Stimulated activated CD8-positive, alpha-beta memory T cell treated with anti-CD3 and anti-CD28 coated beads, Interleukin-2, amount 100 ng/mL, for 48 hours (primary cell): ENCODE measurements around the gene DCHS1.

Source experiments
- DNase-seq, 2 donors: peaks; one replicate each; pipeline ENCODE4 v3.0.0-alpha.2; 2020; ENCODE audit warnings: low read depth in 2 of 2

Gene DCHS1

DNA sequence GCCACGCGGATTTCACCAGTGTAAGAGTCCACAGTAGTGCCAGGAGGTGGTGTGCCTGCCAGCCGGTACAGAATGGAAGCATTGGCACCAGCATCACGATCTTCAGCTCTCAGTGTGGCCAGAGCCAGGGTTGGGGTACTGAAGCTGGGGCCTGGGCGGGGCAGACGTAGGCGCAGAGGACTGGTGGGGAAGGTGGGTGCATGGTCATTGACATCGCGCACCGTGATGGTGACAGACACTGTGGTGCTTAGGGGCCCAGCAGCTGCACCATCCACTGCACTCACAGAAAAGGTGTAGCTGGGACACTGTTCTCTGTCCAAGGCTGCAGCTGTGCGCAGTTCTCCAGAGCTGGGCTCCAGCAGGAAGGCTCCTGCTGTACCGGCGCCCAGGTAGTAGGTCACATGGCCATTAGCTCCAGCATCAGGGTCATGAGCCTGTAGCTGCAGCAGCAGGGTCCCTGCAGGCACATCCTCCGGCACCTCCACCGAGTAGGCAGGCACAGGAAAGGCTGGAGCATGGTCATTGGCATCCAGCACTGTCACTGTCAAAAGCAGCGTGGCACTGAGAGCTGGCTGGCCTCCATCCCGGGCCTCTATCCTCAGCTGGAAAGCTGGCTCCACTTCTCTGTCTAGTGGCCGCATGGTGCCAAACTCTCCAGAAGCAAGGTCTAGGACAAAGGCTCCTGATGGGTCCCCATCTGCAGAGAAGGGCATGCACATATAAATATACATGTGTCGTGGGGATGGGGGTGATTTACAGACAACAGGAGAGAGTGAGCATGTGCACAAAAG, 28.4 kb downstream of the DCHS1 start:
- no peak for DNase-seq

DNA sequence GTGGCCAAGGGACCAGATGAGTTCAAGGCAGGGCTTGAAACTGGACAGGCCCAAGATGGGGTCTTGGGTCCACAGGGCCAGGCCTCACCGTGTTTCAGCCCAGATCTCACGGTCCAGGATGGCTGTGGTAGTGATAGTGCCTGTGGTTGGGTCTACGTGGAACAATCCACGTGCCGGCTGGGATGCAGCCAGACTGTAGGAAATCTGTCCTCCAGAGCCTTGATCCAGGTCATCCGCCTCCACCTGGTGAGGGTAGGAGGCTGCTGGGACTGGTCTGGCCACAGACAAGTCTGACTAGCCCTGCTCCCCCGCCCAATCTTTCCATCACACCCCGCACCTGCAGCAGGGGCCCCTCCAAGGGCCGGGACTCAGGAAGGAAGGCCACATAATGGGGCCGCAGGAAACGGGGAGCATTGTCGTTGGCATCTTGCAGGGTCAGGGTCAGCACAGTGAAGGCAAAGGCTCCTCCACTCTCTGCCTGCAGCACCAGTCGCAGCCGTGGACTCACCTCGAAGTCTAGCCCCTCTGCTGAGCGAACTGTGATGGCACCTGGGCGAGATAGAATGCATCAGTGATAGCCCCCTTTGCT, 29.7 kb downstream of the DCHS1 start:
- DNase-seq, result no peak

DNA sequence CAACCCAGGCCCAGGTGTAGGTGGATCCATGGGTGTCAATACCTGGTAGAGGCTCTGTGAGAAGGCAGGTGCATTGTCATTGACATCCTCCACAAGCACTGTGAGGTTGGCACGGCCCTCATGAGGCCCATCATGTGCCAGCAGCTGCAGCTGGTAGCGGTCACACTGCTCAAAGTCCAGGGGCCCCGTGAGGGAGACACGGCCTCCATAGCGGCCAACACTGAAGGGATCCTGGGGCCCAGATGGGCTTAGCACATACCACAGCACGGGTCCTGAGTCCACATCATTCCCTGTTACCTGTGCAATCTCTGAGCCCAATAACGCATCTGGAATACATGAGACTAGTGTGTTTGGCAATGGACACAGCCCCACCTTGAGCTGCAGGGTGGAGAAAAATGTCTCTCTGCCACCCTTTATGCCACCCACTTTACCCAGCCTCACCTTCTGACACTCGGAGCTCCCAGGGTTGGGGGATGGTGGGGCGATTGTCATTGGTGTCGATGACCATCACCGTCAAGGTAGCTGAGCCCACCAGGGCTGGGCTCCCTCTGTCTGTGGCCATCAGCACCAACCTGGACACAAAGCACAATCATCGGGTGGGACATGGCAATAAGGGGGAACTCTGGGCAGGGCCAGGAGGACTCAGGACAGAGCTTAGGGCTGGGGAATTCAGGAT, 30.3 kb downstream of the DCHS1 start:
- no peak for DNase-seq

DNA sequence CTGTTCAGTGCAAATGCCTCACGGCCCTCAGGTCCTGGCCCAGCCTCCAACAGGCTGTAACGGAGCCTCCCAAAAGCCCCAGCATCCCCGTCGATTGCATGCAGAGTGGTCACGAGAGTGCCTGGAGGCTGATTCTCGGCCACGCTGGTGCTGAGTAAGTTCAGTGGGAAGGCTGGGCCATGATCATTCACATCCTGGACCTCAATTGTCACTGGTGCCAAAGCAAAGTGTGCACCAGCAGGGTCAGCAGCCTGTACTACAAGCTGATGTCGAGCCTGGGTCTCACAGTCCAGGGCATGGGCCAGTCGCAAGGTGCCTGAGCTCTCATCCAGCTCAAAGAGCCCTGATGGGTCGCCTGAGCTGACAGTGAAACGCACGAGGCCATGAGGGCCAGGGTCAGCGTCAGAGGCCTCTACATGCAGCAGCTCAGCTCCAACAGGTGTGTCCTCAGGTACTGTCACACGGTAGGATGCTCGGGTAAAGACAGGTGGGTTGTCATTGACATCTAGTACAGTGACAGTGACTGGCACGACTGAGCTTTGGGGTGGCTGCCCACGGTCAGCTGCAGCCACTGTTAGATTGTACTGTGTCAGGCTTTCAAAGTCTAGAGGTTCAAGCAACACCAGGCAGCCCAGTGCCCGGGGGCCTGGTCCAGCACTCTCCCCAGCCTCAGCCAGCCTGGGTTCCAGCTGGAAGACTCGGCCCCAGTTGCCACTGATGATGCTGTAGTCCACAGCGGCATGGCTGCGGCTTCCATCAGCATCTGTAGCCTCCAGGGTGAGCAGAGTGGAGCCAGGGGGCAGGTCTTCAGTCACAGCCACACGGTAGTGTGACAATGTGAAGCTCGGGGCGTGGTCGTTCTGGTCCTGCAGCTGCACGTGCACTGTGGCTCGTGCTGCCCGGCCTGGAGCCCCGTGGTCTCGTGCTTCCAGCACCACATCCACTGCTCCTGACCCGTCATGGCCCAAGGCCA, 31.9 kb downstream of the DCHS1 start:
- DNase-seq, result no peak

DNA sequence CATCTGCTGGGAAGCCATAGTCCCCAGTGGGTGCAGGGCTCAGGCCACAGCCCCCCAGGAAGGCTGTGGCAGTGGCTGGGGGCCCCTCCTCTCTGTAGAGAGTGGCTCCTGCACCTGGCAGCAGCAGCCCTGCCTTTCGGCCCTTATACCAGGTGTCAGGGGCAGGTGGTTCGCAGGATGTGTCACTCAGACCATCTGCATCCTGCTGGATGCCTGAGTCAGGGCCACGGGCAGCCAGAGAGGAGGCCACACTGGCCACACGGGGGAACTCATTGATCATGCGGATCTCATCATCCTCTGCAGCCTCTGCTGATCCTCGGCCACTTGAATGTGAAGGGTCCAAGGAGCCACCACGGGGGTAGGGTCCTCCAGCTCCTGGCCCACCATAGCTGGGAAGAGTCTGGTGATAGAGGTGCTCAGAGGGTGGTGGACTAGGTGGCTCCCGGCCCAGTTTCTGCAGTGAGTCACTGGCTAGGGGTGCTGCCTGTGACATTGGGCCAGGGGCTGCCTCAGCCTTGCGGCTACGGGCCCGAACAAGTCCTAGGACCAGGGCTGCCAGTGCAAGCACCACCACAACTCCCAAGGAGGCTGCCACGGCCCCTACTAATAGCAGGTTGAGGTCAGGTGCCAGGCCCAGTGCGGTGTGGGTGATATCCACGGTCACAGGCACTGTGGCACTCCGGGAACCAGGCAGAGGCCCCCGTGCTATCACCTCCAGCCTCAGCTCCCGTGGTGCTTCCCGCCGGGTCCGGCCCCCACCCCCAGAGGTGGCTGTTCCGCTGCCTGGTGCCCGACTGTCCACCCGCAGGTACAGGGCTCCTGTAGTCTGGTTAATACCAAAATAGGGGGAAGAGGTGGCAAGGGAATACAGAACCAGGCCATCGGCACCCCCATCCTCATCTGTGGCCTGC, 33.1 kb downstream of the DCHS1 start:
- no peak for DNase-seq

DNA sequence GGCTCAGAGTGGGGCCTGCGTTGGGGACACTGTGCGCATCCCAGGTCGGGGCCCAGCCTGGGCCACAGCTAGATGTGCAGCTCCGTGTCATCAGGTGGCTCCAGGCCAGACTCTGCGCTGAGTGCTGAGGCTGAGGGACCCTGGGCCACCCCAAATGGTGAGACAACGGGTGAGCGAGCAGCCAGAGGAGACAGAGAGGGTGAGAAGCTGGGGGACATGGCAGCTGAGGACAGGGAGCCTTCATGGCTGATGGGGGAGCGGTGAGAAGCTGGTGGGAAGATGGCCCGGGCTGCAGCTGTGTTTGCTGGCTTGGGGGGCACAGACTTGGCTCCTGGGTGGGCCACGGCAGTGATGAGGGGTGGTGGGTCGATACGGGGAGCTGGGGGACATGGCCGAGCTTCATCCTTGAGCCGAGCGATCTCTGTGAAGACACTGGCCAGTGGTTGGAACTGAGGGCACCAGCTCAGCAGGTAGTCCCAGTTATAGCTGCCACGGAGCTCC, 33.8 kb downstream of the DCHS1 start:
- DNase-seq, result no peak

DNA sequence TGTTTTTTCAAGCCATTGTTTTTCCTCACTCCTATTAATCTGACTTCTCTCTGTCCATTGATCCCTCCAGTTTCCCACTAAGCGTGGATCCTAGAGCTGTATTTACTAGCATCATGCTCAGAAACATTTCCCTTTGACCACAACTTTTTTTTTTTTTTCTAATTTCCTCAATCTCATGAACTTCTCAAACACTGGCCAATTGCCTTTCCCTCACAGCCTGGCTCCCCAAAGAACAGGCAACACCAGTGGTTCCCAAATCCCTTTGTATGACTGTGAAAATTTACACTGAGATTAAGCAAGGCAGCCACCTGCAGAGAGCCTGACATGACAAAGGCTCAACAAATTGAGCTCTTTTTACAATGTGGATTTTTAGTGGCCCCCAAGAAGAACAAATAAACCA, 35.0 kb downstream of the DCHS1 start:
- no peak for DNase-seq

DNA sequence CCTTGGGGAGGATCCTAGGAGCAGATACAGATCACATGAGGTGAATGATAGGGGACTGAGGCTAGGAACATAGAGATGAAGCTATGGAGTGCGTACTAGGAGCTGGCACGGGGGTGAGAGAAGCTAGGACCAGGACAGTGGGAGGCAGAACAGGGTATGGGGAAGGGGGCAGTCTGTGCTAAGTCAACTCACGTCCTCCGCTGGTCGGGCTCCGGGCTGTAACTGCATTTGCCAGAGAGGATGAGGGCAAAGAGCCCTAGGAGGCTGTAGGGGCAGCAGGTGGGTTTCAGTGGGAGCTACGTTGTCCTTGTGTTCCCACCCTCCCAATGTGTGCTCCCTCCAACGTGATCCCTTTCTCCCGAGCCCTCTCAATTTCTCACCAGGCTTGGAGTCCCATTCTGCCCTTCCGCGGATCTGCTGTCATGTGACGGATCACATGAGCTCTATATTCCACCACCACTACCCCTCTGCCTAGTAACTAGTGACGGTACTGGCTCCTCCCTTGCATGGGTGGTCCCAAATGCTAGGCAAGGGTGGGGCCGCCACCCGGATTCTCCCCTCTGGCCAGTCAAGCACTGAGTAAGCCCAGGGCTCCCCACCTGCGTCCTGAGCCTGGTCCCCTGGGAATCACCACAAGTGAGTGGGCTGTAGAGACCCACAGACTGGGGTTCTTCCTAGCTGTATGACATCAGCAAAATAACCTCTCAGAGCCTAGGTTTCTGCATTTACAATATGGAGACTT, 36.4 kb downstream of the DCHS1 start, which contains the start of gene TPP1:
TPP1 (minus strand) TSS at position 419 of the 742 bp plus-strand sequence; CDS start at position 397, 22 bp downstream.
- DNase-seq, result peak; percentile 78 to 83

DNA sequence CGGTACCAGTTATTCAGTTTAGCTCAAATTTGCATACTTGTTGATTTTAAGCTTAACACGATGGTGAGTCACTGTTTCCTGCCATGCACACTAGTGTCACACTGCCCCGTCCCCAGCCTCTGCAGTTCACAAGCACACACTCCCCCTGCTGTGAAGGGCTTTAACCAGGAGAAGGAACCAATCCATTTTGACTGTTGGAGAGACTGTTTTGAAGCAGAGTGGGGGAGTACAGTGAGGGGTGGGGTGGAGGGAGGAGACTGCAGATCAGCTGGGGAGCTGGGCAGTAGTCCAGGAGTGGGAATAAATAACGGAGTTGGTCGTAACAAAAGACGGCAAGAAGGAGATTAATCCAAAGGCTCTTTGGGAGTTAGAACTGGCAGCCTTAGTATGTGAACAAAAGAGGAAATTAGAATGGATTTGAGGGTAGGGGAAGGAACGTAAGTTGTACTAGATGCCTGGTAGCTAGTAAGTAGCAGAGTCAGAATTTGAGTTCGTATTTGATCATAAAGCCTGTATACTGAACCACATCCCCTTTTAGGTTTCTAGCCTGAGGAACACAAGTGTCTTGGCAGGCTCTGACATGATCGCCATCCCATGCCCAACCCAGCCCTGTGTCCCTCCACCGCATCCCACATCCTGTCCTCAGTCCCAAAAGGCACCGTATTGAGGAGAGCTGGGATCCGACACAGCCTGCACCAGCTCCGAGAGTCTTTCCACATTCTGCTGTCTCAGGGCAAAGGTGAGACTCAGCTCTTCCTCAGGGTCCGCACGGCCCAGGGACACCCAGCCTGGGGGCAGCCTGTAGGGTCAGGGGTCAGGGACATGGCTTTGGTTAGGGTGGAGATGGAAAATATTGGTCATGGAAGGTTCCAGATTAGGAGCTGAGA, 37.2 kb downstream of the DCHS1 start:
- peak in 1 of 2 donors; percentile 32 for DNase-seq

DNA sequence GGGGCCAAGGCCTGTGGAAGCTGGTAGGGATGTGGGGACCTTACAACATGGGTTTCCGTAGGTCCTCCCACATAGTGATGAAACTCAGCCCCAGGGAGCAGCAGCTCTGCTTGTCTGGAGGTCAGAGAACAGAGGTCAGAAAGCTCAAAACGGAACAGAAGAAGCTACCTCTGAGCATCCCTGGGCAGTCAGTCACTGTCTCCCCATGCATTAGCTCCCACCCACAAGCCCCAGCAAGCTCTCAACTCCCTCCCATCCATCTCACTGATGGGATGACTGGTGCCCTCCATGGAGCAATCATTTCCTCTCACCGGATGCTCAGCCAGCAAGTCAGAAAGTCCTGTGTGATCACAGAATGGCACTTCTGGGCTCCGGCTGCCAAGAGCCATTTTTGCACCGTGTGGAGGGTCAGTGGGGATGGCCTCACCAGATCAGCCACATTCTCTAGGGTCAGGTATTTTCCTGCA, 38.3 kb downstream of the DCHS1 start:
- DNase-seq, result no peak

DNA sequence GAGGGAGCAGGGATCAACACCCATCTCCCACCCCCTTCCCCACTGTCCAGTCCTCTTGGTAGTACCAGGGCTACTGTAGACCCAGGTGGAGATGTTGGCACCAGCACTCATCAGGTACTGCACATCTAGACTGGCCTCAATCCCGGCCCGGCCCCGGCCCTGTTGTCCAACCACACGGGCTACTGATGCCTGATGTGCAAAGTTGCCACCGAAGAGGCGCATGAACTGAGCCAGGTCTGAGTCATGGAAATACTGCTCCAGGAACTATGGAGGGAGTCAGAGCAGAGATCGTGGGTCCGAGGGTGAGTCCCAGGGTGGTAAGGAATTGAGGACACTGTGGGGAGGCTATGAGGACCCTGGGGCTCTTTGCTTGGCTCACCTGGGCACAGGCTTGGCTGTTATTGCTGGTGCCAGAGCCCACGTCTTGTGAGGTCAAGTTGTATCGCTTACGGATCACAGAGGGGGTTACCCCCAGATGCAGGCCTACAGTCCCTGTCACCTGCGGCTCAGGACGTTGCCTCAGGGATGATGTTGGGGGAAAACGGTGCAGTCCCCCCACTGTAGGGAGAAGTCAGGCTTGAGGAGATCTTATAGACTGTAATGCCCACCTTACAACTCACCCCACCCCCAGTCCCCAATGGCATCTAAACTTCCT, 38.9 kb downstream of the DCHS1 start:
- no peak for DNase-seq

DNA sequence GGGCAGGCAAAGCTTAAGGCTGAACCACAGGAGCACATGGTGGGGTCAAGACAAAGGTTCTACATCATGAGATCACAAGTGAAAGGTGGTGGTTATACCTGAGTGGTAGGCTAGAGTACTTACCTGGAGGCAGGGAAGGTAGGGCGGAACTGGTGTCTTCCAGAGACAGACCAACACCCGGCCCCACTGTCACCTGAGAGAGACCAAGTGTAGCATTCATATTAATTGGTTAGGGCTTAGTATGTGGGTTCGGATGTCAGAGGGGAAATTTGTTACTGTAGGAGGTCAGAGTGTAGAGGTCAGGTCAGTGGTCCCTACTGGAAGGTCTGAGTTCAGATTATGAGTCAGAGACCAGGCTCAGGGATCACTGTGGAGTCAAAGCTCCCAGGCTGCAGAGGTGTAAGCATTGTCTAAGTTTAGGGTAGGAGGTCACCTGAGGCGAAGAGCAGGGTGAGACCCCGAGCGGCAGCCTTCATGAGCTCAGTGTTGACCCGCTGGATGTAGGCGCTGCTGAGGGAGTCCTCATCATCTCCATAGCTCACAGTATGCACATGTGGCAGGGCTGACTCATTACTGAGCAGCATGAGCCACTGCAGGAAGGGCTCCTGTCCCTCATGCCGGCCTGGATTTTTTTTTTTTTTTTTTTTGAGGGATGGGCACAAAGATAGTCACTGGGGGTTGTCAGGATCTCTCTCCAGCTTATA, 39.6 kb downstream of the DCHS1 start:
- no peak for DNase-seq

DNA sequence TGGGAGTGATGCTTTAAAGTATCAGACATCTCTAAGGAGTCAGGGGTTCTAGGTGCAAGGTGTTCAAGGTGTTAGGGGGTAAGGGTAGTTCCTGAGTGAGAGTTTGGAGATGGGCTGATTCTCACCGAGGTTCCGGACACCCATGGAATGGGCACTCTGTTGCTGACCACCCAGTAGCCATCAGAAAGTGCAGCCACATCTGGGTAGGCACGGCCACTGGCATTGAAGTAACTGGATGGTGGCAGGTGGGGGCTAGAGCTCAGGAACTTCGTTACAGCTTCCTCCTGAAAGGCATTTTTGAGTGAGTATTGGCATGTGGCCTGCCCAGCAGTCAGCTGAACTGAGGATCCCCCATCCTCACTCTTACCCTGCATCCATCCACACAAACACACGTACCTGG, 40.6 kb downstream of the DCHS1 start:
- no peak for DNase-seq

DNA sequence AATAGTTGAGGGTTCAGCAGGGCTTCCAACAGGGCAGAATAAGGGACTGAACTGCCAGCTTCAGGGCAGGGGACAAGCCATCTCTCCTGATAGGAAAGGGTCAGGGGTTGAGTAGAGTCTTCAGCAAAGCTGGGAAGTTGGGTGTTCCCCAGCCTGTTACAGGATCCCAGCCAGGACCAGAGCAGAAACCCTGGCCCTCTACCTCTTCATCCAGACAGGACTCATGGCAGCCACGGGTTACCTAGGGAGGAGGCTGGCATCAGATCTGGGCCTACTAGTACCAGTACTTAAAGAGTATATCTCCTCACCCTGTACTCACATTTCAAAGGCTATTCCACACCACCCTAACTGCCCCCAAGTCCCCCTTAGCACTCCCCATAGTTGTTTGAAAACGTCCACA, 41.2 kb downstream of the DCHS1 start:
- DNase-seq, result no peak

DNA sequence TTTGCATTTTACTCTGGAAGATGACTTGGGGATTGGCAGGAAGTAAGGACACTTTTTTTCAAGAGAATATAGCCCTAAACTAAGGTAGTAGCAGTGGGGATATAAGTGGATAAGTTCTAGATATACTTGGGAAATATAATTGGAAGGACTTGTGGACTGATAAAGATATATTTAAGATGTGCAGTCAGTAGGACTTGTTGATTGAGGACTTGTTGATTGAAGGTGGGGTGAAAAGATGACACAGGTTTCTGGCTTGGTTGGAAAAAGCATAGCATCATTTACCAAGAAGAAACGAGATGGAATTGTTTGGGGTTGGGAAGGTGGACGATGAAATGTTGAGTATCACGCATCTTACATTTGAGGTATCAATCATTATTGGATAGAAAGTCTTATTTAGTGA, 42.1 kb downstream of the DCHS1 start:
- no peak for DNase-seq

DNA sequence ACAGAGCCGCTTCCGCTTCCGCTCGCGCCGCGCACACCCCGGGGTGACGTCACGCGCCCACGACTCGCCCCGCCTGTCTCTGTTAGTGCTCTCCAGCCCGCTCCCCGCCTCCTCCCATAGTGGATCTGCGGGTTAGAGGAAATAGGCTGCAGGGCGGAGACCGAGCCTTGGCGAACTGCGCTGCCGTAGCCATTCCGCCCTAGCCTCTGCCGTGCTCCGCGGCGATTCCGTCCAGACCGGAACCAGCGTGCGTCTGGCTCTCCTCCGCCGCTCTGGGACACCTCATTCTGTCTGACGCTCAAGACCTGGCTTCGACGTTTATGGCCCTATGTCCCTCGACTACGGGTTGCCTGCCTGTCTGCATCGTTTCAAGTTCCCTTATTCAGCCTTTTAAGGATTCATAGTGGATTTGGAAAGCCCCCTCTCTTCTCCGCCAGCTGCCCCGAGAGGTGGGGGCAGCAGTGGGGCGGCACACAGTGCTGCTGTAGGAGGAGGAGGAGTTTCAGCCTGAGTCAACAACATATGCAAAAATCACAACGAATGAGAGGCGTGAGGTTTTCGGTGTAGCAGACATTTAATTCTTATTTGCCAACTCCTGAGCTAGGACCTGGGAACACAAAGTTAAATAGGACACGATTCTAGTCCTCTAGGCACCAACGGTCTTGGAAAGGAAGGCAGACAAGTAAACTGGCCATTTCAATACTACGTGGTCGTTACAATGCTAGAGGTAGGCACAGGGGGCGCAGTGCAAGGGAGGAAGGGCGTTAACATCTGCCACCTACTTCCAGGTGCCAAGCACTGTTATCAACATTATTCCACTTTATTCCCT, 43.2 kb downstream of the DCHS1 start, which contains the start of gene TAF10:
TAF10 (minus strand) TSS at position 4 of the 829 bp plus-strand sequence. CDS start 27 bp downstream, outside the sequence.
- DNase-seq, result peak; percentile 95

DNA sequence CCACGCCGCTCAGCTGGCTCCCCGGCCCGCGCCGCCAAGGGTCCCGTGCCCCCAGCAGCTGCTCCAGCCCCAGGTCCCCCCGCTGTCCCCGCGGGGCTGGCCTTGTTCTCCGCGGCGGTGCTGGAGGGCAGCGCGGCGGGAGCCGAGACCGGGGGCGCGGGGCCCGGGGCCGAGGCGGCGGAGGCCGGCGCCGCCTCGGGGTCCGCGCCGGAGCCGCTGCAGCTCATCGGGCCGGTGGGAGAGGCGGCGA, 43.7 kb downstream of the DCHS1 start:
- no peak for DNase-seq
